ENCODE results near the gene LHFPL3.

LHFPL3 gene

DNA sequence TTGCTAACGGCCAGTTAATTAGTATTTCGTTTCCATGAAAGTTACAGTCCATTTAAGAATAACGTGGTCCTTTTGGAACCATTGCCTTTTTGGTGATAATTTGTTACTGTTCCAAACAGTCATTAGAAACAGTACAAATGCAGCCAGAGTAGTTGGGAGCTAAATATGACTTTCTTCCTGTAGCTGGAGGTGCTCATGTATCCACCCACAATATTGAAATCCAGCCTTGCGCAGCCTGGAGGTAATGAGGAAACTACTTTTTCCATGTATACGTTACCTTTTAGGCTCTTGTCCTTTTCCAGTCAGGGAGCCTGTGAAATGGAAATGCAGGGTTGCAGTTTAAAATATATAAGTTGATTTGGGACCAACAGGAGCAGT is 43.6 kb downstream of the LHFPL3 start:
- DNase-seq: no peak

DNA sequence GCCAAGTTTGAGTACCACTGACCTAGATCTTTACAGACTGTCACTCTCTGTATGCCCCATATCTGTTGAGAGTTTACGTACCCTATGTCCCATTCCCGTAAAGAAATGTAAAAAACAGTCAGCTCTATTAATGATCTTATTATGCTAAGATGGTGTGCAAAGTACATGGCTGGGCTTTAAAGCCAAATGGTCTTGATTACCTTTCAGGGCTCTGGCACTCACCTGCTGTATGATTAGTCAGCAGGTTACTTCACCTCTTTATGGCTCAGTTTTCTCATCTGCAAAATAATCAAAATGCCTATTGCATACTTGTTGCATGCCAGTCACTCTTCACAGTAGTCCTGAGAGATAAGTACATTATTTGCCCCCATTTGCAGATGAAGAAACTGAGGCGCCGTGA is 54.2 kb downstream of the LHFPL3 start:
- DNase-seq: no peak

- no peak for DNase-seq
Observed at GRCh38 chr7:104386943-104387342, 58.5 kb downstream of the LHFPL3 start.

DNA sequence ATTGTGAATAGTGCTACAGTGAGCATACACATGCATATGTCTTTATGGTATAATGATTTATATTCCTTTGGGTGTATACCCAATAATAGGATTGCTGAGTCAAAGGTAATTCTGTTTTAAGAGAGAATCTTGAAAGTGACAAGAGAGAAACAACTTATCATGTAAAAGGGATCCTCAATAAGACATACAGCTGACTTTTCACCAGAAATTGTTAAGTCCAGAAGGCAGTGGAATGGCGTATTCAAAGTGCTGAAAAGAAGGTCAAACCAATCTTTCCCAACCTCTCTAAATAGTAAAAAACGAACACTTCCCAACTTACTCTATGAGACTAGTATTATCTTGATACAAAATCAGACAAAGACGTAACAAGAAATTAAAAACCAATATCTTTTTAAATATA is 59.8 kb downstream of the LHFPL3 start:
- DNase-seq: no peak

DNA sequence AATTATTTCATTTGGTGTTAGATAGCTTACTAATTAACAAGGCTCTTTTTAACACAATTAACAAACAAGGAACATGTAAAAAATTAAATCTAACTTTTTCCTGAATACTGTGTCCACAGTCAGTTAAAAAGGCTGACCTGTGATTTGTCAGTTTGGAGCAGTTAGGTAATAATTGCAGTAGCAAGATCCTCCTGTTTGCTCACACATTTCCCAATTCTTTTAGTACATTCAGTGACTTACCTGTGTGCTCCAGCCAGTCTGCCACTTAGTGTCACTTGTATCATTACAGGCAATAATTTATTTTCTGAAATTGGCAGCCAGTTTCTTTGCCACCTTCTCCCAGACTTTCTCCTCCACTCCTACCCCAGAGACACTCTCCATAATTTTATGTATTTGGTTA is 66.8 kb downstream of the LHFPL3 start:
- DNase-seq: no peak

DNA sequence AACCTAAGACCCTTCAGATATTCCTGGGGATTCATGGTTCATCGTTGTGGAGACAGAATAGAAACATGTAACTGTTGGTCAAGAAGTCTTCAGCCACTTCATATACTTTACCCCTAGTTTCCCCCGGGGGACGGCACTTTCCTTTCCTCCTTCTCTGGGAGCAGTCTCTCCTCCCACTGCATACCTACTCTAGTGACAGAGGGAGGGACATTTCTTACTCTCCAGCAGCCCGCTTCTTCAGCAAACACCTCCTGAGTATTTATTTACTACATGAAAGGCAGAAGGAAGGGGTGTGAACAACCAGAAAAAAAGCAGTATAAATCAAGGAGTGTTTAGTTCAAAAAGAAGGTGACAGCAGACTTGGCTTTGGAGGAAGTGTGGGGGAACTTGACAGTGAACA is 69.0 kb downstream of the LHFPL3 start:
- no peak for DNase-seq

DNA sequence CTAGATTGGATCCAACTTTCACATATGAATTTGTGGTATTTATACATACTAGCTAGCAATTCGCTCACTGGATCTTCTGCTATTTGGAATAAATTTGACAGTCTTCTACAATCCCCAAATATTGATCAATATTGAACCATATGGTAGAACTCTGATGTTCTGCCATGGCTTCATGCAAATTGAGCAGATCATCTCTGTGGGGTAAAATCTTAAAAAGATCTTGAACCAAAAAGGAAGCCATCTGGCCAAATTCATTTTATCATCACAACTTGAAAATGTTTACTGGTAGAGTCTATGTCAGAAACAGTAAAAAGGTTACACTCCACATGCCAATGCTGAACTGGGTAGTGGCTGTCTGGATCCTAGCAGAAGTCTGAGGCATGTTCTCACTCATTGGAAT is 80.0 kb downstream of the LHFPL3 start:
- no peak for DNase-seq

DNA sequence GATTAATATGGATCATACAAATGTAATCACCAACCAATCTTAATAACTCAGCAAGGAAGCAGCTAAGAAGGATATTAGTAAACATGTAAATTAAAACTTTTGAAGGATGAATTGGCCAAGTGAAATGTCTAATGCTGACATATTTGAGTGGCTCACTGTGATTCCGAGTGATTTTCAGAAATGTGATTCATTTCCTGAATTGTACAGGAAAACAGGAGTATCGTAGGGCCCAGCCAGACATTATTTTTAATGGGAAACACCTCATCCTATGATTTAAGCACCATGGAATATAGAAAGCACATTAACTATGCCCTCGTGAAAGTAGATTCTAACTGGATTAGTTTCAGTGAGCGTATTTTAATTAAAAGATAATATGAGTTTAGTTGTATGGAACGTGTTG is 82.3 kb downstream of the LHFPL3 start:
- no peak for DNase-seq

DNA sequence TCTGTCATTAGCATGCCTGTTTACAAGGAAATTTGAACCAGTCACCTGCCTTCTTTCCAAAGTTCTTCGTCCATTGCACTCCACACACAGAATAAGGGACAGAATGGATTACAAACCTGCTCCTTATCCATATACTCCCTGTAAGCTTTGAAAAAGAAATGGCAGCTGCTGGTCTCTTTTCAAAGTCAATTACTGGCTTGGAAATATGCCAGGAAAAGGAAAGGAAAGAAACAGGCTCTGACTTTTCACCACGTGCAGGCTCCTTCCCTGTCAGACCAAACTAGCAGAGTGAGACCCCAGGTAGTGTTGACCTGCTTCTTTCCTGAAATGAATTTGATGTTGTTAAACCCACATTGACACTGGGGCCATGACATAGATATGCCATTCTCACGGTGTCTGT is 84.5 kb downstream of the LHFPL3 start:
- DNase-seq: no peak

DNA sequence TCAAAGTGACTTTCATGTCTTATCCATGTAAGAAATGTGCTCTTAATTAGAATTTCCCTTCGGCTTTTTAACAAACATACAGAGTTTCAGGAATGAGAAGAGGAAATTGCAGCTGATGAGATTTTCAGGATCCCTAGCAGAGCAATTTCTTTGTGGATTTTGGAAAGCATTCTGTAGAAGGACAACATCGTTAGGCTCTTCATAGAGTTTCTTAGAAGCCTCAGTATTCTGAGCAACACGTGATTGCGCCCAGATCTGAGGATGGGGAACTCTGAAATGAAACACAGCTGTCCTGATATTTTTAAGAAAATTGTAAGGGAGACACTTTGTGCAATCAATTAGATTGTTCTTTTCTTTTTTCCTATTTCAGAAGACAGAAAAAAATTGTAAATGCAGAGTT is 85.8 kb downstream of the LHFPL3 start:
- no peak for DNase-seq

DNA sequence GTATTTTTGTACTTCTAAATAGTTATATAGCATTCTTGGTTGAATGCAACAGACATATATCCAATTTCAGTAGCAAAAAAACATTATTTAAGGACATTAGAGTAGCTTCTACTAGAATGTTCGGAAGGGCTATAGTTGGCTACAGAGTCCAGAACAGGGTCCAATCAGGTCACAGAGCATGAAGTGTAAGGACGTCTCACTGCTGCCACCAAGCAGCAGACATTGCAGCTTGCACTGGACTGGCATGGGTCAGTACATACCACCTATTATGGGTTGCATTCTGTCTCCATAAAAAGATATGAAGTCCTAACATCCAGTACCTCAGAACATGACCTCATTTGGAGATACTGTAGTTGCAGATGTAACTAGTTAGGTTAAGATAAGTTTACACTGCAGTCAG is 87.3 kb downstream of the LHFPL3 start:
- DNase-seq: no peak

DNA sequence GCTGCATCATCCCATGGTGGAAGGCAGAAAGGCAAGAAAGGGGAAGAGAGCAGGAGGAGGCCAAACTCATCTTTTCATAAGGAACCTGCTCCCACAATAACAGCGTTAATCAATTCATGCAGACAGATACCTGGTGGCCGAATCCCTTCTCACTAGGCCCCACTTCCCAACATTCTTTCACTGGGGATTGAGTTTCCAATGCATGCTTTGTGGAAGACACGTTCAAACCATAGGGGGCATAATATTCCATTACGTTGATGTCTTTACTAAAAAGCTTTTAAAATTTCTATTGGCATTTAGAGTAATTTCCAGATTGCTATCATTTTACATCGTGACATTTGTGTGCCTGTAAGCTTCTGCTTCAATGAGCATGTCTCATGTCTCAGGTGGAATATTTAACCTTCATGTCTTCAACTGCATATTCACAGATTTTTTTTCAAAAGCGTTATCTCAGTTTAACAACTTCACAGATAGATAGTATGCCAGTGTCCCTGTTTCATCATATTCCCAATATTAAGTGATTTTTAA is 88.5 kb downstream of the LHFPL3 start:
- DNase-seq: no peak

GRCh38 chr7:104431930-104432329 is 103.5 kb downstream of the LHFPL3 start:
- no peak for DNase-seq

GRCh38 chr7:104434129-104434528 is 105.7 kb downstream of the LHFPL3 start:
- DNase-seq: no peak

GRCh38 chr7:104442481-104442880 is 114.1 kb downstream of the LHFPL3 start:
- DNase-seq: no peak

DNA sequence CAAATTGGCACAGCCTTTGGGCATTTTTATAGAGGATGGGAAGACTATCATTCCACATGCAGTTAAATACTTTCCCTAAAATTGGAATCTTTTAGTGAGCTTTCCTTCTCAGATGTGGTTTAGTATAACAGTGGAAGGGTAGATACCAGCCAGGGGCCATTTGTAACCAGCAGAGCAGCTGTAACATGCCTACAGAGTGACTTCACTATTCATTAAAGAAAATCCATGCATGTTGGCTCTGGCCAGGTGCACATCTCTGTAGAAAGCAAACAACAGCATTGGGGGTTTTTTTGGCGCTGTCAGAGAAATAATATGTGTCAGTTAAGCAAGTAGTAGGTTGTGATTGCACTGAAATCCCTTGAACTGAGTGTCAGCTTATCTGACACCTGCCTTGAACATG is 115.6 kb downstream of the LHFPL3 start:
- no peak for DNase-seq

- no peak for DNase-seq
Observed at GRCh38 chr7:104445393-104445792, 117.0 kb downstream of the LHFPL3 start.

GRCh38 chr7:104450861-104451260 is 122.5 kb downstream of the LHFPL3 start:
- DNase-seq: no peak

DNA sequence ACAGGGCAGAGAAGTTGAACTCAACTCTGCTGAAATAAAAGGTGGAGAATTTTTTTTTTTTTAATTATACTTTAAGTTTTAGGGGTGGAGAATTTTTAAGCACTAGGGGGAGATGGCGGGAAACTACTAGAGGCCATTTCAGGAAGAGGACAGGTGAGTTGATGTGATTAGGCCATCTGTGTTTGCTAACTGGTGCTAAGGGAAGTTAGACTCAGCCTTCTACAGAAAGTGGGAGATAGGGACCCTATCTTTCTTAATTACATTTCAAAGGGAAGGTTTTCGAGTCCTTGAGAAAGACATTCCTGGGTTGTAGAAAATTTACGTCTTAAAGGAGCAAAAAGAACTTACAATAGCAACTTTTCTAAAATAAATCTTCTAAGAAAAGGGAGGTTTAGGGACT is 124.8 kb downstream of the LHFPL3 start:
- no peak for DNase-seq

DNA sequence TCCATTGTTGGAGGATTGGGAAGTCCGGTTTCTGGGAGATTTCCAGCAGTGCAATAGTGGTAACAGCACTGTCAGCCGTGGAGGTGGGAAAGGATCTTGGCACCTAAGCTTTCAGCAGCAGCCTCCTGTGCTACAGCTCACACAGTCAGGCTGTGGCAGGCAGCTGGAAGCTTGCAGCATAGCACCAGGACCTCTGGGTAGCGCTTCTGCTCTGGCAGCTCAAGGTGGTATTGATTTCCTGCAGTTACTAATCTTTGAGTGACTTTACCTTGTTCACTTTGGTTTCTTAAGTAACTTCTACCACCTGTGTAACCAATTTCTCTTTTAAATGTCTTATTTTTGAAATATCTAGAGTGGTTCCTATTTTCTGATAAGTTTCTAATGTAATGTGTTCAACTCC is 130.5 kb downstream of the LHFPL3 start:
- DNase-seq: no peak

DNA sequence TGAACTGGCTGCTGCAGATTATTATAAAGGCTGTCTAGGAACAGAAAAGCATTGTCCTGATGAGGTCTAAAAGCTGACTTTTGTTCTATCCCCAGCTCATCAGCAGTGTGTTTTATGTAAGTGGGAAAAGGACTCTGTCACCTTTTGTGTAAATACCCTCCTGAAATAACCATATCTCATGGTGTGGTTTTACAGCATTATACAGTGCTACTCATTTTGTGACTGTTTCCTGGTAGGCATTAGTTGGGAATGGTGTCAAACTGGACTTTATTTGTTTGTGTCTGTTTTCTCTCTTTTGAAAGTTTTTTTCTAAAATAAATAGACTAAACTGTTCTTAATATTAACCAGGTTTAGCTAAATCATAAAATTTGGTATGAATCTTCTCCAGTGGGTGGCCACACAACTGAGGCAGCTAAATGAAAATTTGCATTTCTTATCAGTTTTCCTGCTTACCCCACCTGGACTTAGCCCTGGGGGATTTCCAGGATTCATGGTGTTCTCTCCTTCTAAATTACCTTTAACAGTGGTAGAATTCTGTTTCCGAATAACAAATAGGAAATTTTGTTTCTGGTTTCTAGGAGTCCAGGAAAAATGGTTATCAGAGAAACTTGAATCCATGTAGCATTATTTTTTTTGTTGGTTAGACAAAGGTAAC is 140.9 kb downstream of the LHFPL3 start:
- DNase-seq: no peak

GRCh38 chr7:104480529-104480928 is 152.1 kb downstream of the LHFPL3 start:
- no peak for DNase-seq

DNA sequence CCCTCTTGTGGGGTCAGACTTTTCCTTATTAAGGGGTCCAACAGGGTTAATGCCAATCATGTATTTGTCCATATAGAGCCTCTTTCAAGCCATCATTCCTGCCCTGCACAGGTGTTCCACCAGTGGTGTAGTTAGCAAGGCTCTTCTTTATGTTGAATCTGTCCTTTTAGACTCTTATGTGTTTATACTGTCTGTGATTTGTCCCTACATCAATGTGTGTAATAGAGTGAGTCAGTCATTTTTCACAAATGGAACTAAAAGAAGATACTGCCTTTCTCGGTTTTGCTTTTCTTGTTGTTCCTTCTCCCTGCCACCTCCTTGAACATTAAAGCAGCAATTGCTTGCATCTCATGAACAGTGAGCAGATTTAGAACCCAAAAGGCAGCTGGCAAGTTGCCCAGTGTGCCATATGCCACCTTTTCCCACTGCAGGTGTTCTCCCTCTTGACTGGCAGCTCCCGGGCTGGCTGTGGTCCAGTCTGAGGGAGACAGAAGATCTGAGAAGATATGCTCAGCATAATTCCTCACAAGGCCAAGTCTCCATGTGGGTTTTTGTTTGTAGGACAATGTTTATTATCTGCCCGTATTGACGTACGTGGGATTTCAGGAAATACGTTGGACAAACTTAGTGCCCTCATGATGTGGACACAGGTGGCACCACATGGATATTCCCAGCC is 154.1 kb downstream of the LHFPL3 start:
- no peak for DNase-seq

GRCh38 chr7:104486931-104487330 is 158.5 kb downstream of the LHFPL3 start:
- DNase-seq: no peak

DNA sequence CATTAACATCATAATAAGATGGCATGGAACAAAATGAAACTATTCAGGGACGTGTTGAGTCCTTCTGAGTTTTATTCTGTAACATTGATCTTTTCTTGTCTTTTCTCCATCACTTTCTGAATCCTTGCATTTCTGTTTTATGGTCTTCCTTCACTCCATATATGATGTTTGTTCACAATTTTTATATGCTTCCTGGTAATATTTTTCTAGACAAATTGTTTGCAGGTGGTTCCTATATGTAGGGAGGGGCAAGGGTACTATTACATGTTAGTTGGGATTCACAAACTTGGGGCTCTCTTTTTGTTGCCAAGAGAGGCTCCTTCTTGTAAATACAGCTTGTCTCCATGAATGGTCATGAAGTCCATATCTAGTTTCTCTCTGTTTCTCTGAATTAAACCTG is 159.2 kb downstream of the LHFPL3 start:
- DNase-seq: no peak

Measured in CD4-positive, alpha-beta T cell treated with Interleukin-12 subunit alpha and Interleukin-12 subunit beta, for 1 hour (primary cell).